G401.6 (cell line): ENCODE results near the gene KIAA1217.

Experiments
- FAIRE-seq: peaks from 2 replicates; lab custom pipeline; 2012; peaks lifted over from hg19 to GRCh38; lab: Jason Lieb, UNC

The KIAA1217 gene

DNA sequence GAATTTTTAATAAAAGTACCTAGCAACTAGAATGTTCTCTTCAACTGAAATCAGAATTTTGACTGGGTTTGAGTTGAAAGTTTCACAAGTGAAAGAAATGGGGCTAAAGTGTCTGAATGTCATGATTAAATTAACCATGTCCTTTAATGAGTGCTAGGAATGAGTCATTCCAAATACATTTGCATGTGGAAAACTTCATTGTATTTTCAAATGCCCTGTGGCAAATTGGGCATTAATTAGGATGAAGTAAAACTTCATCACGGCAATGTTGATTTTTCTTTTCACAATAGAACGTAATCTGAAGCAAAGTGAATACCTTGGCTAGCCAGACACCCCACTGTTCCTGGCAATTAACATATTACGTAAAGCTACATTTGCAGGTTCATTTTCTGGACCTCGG, 166.6 kb downstream of the KIAA1217 start:
- FAIRE-seq, result no peak

DNA sequence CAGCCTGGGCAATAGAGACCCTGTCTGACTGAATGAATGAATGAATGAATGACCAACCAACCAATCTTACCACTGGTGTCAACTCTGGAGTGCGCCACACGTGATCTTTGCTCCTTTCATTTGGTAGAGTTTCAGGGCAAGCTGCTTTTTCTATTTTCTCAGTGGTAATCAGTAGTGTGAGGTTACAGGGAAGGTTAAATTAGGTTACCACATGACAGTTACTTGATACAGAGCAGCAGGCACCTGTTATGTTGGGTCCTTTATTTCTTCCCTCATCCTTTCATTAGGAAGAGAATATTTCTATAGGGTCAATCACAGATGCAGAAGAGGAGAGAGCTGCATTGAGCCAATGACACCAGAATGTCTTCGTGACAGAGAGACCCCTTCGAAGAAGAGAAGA, 167.8 kb downstream of the KIAA1217 start:
- FAIRE-seq, result no peak

DNA sequence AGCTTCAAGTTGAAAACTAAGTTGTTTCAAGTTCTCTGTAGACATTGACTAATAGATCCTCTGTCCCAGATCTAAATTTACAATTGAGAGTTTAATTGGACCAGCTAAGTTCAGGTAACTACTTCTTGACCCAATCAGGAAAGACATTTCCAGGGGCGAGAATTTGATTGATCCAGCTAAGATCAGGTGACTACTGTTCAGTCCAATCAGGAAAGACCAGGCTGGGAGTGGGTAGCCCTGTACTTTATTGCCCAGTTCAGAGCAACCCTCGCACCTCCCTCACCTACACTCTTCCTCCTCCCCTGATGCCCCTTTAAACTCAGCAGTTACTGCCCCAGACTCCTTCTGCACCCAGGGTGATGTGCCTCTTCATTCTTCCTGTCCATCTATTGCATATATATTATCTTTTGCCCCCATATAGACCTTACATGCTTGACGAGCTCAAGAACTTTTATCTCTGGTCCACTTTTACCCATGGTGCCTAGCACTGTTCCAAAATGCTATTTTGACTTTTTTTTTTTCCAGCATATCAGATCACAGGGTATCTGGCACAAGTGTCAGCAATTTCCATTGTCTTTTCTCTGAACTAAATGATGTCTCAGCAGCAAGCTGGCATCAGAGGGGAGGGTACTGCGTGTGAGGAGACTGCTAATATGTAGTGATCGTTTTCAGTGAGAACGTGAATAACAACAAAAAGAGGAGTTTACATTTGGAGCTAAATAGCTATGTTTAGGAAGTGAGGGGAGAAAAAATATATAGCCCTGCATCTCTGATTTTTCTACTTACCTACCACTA, 169.4 kb downstream of the KIAA1217 start:
- no peak for FAIRE-seq

DNA sequence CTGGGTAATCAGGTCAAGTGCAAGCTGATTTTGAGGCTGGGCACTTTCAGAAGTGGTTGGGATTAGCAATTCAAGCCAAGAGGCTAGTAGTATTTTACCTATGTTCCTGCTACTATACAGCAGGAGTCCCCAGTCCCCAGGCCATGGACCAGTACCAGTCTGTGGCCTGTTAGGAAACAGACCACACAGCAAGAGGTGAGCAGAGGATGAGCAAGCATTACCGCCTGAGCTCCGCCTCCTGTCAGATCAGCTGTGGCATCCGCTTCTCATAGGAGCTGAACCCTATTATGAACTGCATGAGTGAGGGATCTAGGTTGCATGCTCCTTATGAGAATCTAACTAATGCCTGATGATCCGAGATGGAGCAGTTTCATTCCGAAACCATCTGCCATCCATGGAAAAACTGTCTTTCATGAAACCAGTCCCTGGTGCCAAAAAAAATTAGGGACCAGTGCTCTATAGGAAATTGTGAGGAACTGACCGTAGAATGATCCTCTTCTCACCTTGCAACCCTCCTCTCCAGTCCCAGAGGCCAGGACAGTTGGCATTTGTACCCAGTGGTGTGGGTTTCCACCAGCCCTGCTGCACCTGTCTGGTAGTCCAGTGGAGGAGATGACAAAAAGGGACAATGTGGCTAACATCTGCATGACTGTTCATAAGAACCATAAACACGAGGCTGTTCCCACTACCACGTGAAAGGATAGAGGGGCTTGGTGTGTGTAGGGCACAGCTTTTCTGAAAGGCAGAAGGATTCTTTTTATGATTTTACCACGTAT, 172.5 kb downstream of the KIAA1217 start:
- FAIRE-seq, result no peak

DNA sequence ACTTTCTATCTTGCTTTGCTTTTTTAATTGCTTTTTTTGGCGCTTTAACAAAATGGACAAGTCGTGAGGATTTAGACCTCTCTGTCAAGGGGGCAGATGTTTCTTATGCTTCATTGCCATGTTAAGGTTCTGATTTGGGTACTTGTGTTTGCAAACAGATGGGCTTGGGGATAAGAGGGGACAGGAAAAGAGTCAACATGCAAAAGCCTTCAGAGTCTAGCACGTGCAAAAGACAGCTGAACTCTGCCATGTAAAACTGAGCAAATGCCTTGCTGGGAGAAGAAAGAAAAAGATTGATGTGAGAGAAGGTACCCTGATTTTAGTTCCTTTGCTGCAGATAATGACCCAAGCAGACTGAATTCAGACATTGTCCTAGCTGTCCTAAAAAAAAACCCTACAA, 173.1 kb downstream of the KIAA1217 start:
- no peak for FAIRE-seq

DNA sequence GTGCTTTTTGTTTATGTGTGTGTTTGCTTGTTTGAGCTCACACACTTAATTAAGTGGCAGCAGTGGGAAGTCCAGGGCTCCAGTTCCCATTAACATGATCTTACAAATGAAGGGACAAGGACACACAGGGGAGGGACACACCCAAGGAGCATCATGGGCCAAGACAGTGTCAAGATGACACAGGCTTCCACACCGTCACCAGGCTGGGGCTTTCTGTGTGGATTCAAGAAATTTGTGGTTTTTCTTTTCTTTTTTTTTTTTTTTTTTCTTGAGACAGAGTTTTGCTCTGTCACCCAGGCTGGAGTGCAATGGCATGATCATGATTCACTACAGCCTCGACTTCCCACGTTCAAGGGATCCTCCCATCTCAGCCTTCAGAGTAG, 173.6 kb downstream of the KIAA1217 start:
- no peak for FAIRE-seq

DNA sequence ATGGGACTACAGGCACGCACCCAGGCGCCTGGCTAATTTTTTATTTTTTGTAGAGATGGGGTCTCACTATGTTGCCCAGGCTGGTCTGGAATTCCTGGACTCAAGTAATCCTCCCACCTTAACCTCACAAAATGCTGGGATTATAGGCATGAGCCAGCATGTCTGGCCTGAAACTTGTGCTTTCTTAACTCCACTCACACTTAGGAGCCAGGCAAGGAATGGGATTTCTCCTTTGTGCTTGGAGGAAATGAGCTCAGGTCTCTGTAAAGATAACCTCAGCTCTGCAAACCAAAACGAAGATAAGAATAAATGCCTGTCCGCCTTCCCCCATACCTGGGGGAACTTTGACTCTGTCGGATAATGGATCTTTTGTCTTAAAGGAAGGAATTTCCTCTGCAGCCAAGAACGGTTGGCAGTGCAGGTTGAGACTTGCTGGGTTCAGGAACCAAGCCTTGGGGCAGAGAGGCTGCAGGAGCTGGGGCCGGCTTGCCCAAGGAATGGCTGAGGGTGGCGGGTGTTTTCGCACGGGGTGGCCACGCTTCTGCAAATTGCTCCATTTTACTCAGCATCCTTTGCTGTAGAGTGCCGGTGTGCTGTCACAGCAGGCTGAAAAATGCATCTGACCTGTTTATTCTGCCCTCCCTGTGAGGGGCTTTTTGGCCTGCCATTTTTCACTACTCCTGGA, 174.2 kb downstream of the KIAA1217 start:
- FAIRE-seq, result no peak

DNA sequence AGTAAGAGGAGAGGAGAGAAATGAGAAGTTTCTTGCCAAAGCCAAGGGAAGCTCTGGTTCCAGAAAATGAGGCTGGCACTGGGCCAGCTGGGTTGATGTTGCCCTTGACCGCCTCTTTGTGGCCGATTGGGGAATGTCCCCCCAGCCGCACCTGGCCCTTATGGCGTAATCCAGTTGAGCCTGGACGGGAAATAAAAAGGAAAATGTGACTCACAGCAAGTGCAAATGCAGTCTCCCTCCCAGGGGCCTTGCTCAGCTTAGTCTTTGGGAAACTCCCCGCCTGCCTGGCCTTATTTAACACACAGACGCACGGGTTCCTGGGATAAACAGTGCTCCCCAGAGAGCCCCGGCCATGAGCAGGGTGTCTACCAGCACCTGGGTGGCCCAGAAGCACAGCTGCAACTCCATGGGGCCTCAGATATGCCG, 174.8 kb downstream of the KIAA1217 start:
- FAIRE-seq, result no peak

DNA sequence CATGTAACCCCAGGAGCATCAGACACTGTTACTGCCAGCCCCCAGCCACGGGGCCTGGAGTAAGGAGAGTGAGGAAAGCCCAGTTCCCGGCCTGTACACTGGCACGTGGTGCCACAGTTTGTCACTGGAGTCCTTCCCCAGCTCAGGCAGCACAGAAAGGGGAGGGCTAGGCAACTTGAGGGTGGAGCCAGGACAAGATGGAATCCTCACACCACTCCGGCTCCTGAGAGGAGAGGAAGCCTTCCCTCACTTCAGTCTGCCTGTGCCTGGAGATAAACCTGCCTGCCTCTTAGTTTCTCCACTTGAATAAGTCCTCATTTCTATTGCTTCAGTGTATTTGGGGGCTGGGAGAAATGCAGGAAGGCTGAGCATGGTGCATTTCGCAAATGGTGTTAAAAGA, 176.0 kb downstream of the KIAA1217 start:
- no peak for FAIRE-seq

DNA sequence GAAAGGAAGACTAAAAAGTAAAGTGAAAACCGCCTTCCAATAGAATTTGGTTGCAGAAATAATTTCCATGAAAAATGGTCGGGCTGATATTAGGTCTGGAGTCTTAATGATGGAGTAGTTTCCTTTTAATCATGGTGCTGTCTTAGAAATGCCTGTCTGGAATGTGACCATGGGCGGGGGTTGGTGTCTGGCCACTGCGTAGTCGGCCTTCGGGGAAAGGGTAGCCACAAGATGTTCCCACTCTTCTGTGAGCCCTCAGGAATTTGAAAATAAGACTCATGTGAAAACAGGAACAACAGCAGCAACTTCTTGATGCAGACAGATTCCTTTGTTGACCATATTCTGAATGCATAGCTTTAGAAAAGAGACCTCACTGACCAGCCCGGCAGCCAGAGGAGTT, 176.8 kb downstream of the KIAA1217 start:
- FAIRE-seq, result no peak

DNA sequence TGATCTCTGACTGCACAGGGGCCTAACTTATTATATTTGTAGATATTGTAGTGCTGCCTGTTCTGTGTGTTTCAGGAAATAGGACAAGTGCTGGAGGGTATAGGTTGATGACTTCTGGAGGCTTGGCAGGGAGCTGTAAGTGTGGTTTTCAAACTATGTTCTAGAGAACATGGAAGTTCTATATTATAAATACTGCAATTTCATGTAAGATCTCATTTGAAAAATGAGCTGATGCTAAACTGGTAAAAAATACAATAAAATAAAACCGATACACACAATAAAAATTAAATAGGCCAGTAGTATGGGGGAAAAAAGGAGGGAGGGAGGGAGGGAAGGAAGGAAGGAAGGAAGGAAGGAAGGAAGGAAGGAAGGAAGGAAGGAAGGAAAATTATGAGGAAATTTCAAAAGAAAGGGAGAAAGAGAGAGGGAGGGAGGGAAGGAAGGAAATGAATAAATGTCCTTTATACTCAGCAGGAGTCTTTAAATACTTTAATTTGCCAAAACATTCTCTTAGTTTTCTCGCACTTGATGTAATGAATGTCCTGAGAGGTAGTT, 181.3 kb downstream of the KIAA1217 start:
- FAIRE-seq, result no peak

DNA sequence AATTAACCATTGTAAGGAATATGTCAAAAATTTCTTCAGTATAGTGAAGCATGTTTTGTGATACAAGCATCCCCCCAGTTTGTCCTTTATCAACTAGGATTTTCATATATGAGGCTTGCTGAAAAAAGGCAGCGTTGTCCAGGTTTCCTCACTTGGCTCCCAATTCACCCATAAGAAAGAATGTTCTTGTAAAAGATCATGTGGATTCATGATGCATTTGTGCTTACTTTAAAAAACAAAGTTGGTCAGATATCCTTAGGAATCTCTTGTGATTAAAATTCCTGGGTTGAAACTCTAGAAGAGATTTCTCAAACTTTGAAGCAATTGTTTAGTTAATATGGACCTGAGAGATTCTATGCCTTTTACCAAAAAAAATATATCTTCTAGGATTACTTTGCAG, 181.8 kb downstream of the KIAA1217 start:
- no peak for FAIRE-seq

DNA sequence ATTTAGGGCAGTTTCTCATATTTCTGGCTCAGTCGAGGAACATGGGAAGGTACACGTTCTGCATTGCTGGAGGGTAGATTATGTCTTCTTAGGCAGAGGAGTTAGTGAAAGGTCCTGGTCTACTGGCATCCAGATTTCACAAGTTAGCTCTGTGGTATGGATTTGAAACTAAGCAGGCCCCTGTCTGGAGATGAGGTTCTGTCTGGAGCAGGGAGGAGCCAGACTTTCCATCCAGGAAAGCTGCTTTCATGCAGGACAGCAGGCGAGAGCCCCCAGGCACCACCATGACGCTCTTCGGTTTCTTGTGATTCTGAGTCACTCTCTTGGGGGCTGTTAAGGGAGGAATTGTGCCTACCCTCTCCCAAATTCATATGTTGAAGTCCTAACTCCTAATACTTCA, 184.3 kb downstream of the KIAA1217 start:
- no peak for FAIRE-seq

DNA sequence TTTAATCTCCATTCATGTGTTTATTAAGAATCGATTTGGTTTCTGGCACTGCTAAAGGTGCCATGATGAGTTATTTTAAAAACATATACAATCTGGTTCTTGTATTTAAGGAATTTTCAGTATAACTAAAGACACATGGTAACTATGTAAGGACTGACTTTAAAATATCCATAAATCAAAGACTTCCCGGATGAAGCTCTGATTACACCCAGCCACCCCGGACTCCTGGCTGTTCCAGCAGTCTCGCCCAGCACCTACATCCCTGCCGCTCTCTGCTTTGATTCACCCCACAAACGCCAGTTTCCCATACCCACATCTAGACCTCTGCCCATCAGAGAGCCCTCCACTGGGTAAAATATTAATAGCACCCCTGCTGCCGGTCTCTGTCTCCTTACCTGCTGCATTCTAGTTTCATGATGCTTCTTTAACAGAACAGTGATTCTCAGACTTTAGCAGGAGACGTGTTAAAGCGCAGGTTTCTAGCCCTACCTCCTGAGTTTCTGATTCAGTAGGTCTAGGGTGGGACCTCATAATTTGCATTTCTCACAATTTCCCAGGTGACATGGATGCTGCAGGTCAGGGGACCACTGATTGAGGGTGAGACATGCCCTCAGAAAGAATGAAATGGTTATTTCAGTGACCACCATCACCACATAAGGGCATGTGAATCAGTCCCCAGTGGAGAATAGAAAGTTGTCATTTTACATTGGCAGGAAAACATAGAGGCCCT, 185.7 kb downstream of the KIAA1217 start:
- no peak for FAIRE-seq

DNA sequence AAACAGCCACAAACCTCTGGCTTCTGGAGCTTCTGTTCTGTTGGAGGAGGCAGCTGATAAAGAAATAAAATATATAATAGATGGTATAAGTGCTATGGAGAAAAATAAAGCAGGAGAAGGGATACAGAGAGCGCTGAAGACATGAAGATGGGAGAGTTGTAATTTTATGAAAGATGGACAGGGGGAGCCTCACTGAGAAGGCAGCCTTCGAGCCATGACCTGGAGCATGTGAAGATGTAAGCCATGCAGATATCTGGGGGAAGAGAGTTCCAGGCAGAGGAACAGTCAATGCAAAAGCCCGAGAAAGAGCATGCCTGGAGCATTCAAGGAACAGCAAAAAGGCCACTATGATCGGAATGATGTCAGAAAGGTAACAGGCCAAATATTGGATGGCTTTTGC, 187.5 kb downstream of the KIAA1217 start:
- FAIRE-seq, result no peak

DNA sequence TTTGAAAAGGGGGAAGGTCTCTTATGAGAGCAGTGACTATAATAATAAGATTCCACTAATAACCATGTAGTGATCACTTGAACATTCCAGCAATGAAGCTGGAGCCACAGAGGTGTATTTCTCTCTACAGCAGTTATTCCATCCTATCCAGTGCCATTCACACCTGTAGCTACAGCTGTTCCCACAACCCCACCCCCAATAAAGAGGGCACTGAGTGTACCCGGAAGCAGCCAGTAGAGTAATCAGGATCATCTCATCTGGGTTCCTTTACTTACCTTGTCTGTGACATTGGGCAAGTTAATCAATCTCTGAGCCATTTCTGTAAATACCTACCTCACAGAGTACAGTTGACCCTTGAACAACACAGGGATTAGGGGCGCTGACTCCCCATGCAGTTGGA, 188.7 kb downstream of the KIAA1217 start:
- FAIRE-seq, result no peak

DNA sequence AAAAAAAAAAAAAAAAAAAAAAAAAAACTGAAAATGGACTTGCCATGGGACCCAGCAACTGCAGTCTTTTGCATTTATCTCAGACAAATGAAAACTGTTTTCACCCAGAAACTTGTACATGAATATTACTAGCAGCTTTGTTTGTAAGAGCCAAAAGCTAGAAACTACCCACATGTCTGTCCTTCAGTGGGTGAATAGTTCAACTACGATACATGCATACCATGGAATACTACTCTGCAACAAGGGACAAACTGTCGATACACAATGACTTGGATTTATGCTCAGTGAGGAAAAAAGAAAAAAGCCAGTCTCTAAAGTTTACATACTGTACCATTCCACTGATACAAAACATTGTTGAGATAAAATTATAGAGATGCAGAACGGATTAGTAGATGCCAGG, 195.6 kb downstream of the KIAA1217 start:
- FAIRE-seq, result no peak

DNA sequence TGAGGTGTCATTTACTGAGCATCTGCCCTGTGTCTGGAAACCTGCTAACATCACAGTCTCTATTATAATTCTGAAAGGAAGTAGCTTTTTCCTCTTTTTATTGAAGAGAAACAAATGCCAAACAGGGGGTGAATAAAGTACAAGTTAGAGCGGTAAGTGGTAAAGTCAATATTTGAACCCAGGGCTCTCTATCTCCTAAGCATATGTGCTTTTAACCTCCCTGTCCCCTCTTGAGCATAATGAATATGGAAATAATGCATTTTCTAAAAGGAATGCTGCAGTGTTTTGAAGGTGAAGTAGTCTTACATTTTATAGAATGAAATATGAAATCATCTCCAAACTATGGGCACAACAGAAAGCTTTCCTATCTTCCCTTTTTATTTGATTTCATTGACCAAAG, 196.7 kb downstream of the KIAA1217 start:
- no peak for FAIRE-seq

DNA sequence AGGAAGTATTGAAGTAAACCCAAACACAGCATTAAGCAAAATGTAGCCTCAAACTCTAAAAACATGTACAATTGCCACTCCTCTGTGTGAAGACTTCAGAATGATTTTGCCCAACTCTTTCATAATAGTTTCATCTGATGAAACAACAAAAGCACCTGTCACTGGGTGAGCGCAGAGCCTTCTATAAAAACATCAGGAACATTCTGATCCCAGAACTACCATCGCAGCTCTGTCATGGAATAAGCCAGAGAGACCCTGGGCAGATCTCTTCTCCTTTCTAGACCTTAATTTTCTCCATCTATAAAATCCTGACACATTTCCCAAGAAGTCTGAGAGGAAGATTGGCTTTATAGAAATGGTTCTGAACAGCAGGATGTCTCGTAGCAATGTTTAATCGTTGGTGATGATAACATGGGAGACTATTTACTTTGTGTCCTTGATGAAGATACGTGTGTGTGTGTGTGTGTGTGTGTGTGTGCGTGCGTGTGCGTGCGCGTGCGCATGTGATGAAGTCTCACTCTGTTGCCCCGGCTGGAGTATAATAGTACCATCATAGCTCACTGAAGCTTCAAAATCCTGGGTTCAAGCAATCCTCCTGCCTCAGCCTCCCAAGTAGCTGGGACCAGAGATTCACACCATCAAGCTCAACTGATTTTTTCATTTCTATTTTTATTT, 198.0 kb downstream of the KIAA1217 start:
- no peak for FAIRE-seq

DNA sequence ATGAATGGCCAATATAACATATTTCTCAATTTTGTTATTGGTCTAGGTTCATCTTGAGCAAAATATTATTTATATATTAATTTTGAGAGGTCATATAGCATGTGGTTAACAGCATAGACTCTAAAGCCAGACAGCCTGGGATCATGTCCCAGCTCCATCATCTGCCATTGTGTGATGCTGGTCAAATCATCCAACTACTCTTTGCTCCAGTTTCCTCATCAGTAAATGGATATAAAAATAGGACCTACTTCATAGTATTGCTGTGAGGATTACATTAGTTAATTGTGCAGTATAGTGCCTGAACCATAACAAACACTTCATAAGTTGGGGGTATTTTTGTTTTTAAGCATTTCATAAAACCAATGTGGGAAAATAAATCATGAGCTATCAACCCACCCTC, 199.0 kb downstream of the KIAA1217 start:
- no peak for FAIRE-seq

DNA sequence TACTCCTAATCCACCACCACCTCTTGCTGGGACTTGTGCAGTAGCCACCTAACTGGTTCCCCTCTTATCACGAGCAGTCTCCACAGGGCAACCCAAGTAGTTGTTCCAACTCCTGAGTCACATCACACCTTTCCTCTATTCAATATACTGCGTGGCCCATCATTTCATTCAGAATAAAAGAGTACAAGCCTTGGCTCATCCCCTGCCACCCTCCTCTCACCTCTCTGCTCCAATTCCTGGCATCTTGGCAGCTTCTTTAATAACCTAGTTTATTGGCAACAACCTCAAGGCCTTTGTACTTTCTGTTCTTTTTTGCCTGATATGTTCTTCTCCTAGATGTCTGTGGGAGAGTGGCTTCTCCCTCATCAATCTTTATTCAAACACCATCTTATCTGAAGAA, 199.4 kb downstream of the KIAA1217 start:
- FAIRE-seq, result no peak

DNA sequence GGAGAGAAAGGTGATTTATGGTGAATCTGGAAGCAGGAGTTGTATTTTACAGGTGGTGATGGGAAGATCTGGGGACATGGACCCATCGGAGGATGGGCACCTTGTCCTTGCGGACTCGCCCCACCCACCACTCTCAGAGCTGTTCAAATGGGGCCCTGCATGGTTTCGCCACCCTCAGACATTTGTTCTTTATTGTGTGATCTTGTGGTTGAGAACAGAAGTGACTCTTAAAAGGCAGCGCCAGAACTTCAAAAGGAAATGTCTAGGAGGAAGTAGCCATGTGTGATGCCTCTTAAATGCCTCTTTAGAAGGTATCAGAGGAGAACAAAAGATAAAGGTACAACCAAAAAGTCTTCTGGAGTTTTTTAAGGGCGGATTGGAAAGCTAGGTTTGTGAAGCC, 205.7 kb downstream of the KIAA1217 start:
- FAIRE-seq, result no peak
